GM12878 (cell line): Measurements from ENCODE around the gene TAS2R38.

ENCODE experiments used
- CHD2 ChIP-seq: IDR thresholded peaks from 2 replicates; pipeline ENCODE4 v1.6.1; 2011; ENCODE audit warnings: low read depth, low read length, improper control_type of control experiment, borderline replicate concordance
- CTCF ChIP-seq, 3 experiments: IDR thresholded peaks in 2 of 3; conservative IDR thresholded peaks in 1 of 3; 2 replicates each; pipeline ENCODE4 v1.5.1; 2011; ENCODE audit warnings: low read depth in 3 of 3, low read length in 3 of 3, mild to moderate bottlenecking in 3 of 3, control low read depth in 2 of 3, moderate library complexity in 2 of 3, inconsistent platforms in 1 of 3, mixed read lengths in 1 of 3; ENCODE audit not compliant: control insufficient read depth in 2 of 3, insufficient read depth in 1 of 3; ENCODE audit errors: extremely low read depth in 1 of 3
- E2F4 ChIP-seq: IDR thresholded peaks from 2 replicates; pipeline ENCODE4 v1.6.1; 2012; ENCODE audit warnings: low read depth, low read length, improper control_type of control experiment
- GABPA ChIP-seq: IDR thresholded peaks from 2 replicates; pipeline ENCODE4 v1.6.1; 2014; ENCODE audit warnings: antibody characterized with exemption, low read depth, mild to moderate bottlenecking, inconsistent platforms
- SRF ChIP-seq, 2 experiments: IDR thresholded peaks; 2 replicates each; pipeline ENCODE4 v1.6.1; 2011; ENCODE audit warnings: low read depth in 2 of 2, low read length in 2 of 2, mild to moderate bottlenecking in 1 of 2, moderate library complexity in 1 of 2
- TF ChIP-seq, protein P1 (sequence below): fragments of 150-350 bp; IDR thresholded peaks from 2 replicates; pipeline ENCODE4 v1.6.1; 2016; ENCODE audit warnings: low read depth, low read length

DNA sequence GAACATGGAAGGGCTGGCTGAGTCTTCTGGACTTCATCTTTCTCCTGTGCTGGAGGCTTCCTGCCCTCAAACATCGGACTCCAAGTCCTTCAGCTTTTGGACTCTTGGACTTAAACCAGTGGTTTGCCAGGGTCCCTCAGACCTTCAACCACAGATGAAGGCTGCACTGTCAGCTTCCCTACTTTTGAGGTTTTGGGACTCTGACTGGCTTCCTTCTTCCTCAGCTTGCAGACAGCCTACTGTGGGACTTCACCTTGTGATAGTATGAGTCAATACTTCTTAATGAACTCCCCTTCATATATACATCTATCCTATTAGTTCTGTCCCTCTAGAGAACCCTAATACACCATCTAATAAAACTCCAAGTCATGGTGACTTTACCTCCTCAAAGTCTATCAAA, 22.8 kb downstream of the TAS2R38 start:
- TF ChIP-seq, protein P1, sequence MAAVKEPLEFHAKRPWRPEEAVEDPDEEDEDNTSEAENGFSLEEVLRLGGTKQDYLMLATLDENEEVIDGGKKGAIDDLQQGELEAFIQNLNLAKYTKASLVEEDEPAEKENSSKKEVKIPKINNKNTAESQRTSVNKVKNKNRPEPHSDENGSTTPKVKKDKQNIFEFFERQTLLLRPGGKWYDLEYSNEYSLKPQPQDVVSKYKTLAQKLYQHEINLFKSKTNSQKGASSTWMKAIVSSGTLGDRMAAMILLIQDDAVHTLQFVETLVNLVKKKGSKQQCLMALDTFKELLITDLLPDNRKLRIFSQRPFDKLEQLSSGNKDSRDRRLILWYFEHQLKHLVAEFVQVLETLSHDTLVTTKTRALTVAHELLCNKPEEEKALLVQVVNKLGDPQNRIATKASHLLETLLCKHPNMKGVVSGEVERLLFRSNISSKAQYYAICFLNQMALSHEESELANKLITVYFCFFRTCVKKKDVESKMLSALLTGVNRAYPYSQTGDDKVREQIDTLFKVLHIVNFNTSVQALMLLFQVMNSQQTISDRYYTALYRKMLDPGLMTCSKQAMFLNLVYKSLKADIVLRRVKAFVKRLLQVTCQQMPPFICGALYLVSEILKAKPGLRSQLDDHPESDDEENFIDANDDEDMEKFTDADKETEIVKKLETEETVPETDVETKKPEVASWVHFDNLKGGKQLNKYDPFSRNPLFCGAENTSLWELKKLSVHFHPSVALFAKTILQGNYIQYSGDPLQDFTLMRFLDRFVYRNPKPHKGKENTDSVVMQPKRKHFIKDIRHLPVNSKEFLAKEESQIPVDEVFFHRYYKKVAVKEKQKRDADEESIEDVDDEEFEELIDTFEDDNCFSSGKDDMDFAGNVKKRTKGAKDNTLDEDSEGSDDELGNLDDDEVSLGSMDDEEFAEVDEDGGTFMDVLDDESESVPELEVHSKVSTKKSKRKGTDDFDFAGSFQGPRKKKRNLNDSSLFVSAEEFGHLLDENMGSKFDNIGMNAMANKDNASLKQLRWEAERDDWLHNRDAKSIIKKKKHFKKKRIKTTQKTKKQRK = no peak
- TF ChIP-seq CHD2 = no peak
- TF ChIP-seq SRF (IDR thresholded peaks at IDR 0.05; ENCODE audit: low read depth in 2 of 2, low read length in 2 of 2) = no peak
- TF ChIP-seq CTCF (IDR thresholded peaks at IDR 0.05 in 2 of 3, conservative IDR thresholded peaks at IDR 0.05 in 1 of 3; ENCODE audit: control insufficient read depth in 2 of 3, extremely low read depth in 1 of 3, insufficient read depth in 1 of 3, low read depth in 3 of 3, low read length in 3 of 3) = no peak
- TF ChIP-seq GABPA = no peak
- no peak for TF ChIP-seq E2F4
